Natural killer cell treated with Interleukin-12 subunit alpha and Interleukin-12 subunit beta and Interleukin-15 and Interleukin-18, amount 100 ng/mL, for 72 hours (primary cell): Measurements from ENCODE around the gene PPP1R2B. TPM values are rescaled to one million over a fixed set of nuclear protein-coding genes. Genes with fewer than 3 reads are reported as not detected.

Source experiments
- ATAC-seq, 2 donors: fragments of 150-1000 bp; cut with Tn5 transposase in 1 of 2; sonication (Bioruptor Pico), chemical (Tn5 transposase) in 1 of 2; 2 replicates each; pipeline ENCODE4 v1.10.0; 2021
- DNase-seq: peaks from one replicate; pipeline ENCODE4 v3.0.0; 2022; ENCODE audit warnings: low spot score
- H3K27ac Mint-ChIP-seq, 2 donors: 1 replicate in 1 of 2; 2 replicates in 1 of 2; pipeline ENCODE4 v1.8.0; 2022; ENCODE audit warnings: mixed read lengths in 2 of 2, mild to moderate bottlenecking in 1 of 2, moderate library complexity in 1 of 2
- H3K27me3 Mint-ChIP-seq, 2 donors: 1 replicate in 1 of 2; 2 replicates in 1 of 2; pipeline ENCODE4 v1.8.0; 2022; ENCODE audit warnings: mixed read lengths in 2 of 2
- H3K36me3 Mint-ChIP-seq: one replicate; pipeline ENCODE4 v1.8.0; 2022; ENCODE audit warnings: mixed read lengths
- H3K4me1 Mint-ChIP-seq, 2 donors: 1 replicate in 1 of 2; 2 replicates in 1 of 2; pipeline ENCODE4 v1.8.0; 2022; ENCODE audit warnings: low read depth in 2 of 2, mixed read lengths in 2 of 2, mild to moderate bottlenecking in 1 of 2
- H3K4me3 Mint-ChIP-seq: one replicate; pipeline ENCODE4 v1.8.0; 2022; ENCODE audit warnings: mixed read lengths
- H3K9me3 Mint-ChIP-seq: 2 replicates; pipeline ENCODE4 v1.8.0; 2022; ENCODE audit warnings: mixed read lengths
- total RNA-seq, 2 donors: library from RNA; stranded (reverse); gene quantifications; one replicate each; pipeline ENCODE4 v1.2.3, GENCODE V29; 2022

Gene PPP1R2B
- total RNA-seq, 2 donors from 2014 or later = 0.24 TPM; not detected in 1

GRCh38 chr5:156892864-156893263 is 42.8 kb downstream of the PPP1R2B start:
- ATAC-seq (no peak), DNase-seq (no peak)
- H3K27me3 Mint-ChIP-seq = peaks cover 0 to 2% of the 10 kb centered on the region in 2 donors
- peak overlapping the region; percentile 52 for H3K4me3 Mint-ChIP-seq
- H3K4me1 Mint-ChIP-seq = peaks cover 20 to 40% of the 10 kb centered on the region in 2 donors
- H3K27ac Mint-ChIP-seq = peak overlapping the region; percentile 74 to 76
- H3K9me3 Mint-ChIP-seq = peaks cover 4% of the 10 kb centered on the region
- peaks cover 6% of the 10 kb centered on the region for H3K36me3 Mint-ChIP-seq

GRCh38 chr5:156893517-156893916 is 43.4 kb downstream of the PPP1R2B start:
- peak overlapping the region; percentile 74 to 76 for H3K27ac Mint-ChIP-seq
- peak overlapping the region; percentile 52 for H3K4me3 Mint-ChIP-seq
- H3K27me3 Mint-ChIP-seq = peaks cover 0 to 2% of the 10 kb centered on the region in 2 donors
- peaks cover 4% of the 10 kb centered on the region for H3K9me3 Mint-ChIP-seq
- ATAC-seq (peak in 1 of 2 donors; percentile 43), DNase-seq (no peak)
- peaks cover 20 to 40% of the 10 kb centered on the region in 2 donors for H3K4me1 Mint-ChIP-seq
- peaks cover 6% of the 10 kb centered on the region for H3K36me3 Mint-ChIP-seq

DNA sequence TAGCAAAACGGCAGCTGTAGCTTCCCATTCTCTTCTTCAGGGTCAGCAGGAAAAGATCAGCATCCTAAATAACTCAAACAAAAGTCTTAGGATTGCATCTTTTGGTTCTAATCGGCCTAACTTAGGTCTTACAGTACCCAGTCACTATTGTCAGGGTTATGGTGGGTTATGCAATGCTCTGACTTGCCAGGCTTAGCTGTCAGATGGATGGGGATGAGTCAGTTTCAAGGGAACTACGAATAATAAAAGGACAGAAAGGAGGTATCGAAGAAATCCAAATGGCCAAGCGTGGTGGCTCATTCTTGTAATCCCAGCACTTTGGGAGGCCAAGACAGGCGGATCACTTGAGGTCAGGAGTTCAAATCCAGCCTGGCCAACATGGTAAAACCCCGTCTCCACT is 46.5 kb downstream of the PPP1R2B start:
- no peak for ATAC-seq
- H3K4me3 Mint-ChIP-seq = no peak overlapping the region

More for the DNA sequence above, 46.5 kb downstream of the PPP1R2B start:
- DNase-seq = no peak
- Mint-ChIP-seq H3K27me3 (no peaks in the 10 kb centered on the region), H3K4me1 (peaks cover 23 to 31% of the 10 kb centered on the region in 2 donors), H3K9me3 (peaks cover 4% of the 10 kb centered on the region), H3K36me3 (peaks cover 13% of the 10 kb centered on the region), H3K27ac (no peak overlapping the region)

Other genes with a start within 250 kb of the PPP1R2B start
- gene TIMD4, start 112.9 kb downstream of the PPP1R2B start, total RNA-seq = 10 to 100 TPM in 1 of 2 donors, 1 to 10 TPM in 1; 8.6 to 13.5 TPM
- gene HAVCR1, start 208.8 kb downstream of the PPP1R2B start, total RNA-seq = 10 to 100 TPM; 23.9 to 26.5 TPM